Ammon's horn (tissue), 1 donor: Measurements from ENCODE around the gene AQP1.

Experiments used
- DNase-seq: peaks from one replicate; pipeline ENCODE4 v3.0.0-alpha.2; 2016; ENCODE audit warnings: low spot score

AQP1 gene

DNA sequence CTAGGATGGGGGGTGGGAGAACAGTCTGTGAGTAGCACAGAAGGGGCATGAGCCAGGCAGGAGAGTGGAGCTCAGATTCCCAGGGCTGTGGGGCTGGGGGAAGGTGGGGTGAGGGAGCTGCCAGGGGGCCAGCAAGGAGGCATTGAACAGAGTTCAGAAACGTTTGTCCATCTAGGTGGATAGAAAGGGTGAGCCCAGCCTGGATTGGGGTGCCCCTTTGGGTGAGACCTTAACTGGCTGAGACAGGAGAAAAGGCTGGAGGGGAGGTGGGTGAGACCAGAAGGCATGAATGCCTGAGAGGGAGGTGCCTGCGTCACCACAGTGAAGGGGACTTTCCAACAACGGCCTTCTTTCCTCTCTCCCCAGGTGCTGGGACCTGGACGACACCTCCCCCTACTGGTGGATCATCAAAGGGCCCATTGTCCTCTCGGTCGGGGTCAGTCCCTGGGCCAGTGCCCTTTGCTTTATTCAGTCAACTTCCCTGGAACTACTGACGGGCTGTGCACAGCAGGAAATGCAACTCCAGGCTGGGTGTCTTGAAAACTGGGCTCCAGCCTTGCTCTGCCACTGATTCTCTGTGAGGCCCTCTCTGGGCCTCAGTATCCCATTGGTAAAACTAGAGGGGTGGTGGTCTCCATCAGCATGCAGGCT is 63.1 kb downstream of the AQP1 start:
- DNase-seq = no peak
